GM19438 (cell line): Measurements from ENCODE around the gene LNX1.
"Not testable (repeated sequence)": the region's sequence is repeated elsewhere in the genome, so short reads cannot be mapped to it uniquely, and the experiment has no call there.

Experiments used
- ATAC-seq: cut with Tn5 transposase; IDR thresholded peaks from one replicate; pipeline ENCODE4 v1.9.1; 2021; ENCODE audit warnings: low read depth; ENCODE audit not compliant: unreplicated experiment

LNX1 gene

DNA sequence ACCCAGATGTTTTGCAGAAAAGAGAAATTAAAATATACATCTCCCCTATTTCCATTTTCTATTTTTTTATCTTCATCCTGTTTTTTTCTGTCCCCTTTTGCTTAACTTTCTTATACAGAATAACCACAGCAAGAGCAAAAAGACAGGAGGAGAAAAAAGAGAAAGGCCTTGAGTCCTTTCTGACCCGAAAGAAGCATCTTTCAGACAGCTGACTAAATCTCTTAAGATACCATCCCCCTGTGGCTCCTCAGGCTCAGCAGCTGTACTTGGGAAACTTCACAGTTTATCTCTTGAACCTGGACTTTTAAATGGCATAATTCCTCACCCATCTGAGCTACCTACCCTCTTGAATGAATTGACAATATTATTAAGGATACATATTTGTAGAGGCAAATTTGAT is 113.7 kb downstream of the LNX1 start:
- no peak for ATAC-seq

- ATAC-seq, result no peak
Observed at GRCh38 chr4:53477038-53477565, 114.2 kb downstream of the LNX1 start.

DNA sequence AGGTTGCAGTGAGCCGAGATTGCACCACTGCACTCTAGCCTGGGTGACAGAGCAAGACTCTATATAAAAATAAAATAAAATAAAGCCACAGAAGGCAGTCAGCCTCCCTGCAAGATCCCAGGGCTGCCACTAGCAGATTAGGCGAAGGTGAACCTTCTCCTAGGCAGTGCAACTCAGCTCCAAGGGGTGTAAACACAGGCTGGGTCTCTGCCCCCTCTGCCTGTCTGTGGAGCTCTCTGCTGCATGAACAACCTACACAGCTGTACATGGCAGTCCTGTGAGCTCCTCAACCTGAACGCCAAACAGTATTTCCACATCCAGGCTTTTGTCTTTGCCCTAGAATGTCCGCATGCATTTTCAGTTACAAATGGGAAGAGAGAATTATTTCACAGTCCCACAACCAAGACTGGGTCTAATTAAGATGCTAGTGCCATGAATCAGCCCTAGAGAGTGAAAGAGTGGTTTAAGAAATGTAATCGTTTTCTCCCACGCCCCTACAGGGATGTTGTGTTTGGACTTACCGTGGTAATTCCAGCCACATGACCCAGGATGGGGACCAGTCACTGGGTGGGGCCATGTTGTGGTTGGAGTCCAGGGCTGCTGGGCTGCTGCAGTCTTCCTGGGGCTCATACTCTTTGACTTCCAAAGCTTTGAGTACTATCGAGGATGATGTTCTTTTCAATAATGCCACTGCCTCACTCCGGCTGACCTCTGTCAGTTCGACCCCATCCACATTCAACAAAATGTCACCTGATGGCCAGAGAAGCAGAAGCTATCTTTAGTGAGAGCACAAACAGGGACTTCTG is 114.9 kb downstream of the LNX1 start:
- no peak for ATAC-seq

DNA sequence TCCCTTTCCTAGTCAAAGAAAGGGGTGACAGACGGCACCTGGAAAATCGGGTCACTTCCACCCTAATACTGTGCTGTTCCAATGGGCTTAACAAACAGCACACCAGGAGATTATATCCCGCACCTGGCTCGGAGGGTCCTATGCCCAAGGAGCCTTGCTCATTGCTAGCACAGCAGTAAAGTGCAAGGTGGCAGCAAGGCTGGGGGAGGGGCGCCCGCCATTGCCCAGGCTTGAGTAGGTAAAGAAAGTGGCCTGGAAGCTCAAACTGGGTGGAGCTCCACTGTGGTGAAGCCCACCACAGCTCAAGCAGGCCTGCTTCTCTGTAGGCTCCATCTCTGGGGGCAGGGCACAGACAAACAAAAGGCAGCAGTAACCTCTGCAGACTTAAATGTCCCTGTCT is 124.7 kb downstream of the LNX1 start:
- not testable (repeated sequence) for ATAC-seq

GRCh38 chr4:53465891-53466290 is 125.4 kb downstream of the LNX1 start:
- ATAC-seq, result no peak

DNA sequence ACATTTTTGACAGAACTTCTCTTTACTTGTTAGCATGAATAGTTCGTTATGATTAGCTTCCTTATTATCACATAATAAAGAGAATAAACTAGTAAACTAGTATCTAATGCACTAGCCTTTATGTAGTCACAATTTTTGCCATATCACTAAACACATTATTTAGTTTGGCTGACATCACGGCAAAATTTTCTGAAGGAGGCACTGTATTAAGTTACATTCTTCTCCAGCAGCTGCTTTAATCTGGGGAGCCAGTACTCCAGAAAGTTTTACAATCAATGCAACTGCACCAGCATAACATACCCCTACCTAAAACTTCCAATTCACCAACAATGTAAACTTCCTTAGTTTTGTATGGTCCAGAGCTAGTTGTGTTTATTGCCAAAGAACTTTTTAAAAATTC is 126.0 kb downstream of the LNX1 start:
- no peak for ATAC-seq

- ATAC-seq, result no peak
Observed at GRCh38 chr4:53463340-53463739, 127.9 kb downstream of the LNX1 start.

GRCh38 chr4:53461244-53461643 is 130.0 kb downstream of the LNX1 start:
- no peak for ATAC-seq

GRCh38 chr4:53459548-53459947 is 131.7 kb downstream of the LNX1 start:
- ATAC-seq, result no peak

GRCh38 chr4:53456178-53456577 is 135.1 kb downstream of the LNX1 start:
- ATAC-seq, result no peak

DNA sequence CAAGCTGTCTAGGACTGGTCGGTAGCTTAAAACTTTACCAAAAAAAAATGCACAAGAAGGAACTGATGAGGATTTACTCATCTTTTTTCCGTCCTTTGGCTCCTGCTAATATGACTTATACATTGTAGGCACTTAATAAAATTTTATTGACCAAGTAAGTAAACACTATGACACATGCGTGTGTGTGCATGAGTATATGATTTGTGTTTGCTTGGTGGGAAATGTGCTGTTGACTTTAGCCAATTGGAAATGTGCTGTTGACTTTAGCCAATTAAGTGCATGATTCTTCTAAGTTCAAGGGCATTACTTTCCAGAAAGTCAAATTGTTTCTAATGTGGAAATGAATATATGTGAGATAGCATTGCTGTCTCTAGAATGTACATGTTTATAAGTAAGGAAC is 135.5 kb downstream of the LNX1 start:
- no peak for ATAC-seq

DNA sequence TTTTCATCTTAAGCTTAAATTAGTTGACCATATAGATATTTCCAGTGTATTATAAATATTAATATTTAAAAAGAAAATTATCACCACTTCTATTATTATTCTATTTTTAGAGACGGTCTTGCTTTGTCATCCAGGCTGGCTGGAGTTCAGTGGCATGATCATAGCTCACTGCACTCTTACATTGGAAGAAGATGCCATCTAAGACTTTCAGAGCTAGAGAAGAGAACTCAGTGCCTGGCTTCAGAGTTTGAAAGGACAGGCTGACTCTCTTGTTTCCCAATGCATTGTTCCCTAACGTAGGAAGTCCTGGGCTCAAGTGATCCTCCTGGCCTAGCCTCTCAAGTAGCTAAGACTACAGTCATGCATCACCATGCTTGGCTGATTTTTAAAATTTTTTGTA is 137.9 kb downstream of the LNX1 start:
- no peak for ATAC-seq

GRCh38 chr4:53450773-53451172 is 140.5 kb downstream of the LNX1 start:
- no peak for ATAC-seq

DNA sequence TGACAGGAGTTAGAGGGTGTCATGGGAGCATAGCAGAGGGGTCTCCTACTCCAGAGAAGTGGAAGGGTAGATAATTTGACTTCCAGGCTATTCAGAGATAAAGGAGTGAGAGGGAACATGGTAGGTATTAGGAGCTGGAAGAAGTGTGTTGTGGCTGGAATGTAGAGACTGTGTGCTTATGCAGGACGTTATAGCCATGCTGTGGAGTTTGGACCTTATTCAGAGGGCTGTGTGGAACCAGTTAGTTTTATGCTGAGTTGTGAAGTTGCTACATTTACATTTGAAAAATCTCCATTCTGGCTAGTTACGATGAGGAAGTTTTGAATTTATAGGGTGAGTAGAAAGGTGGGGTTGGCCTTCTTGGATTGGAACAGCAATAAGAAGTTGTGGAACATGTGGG is 146.3 kb downstream of the LNX1 start:
- no peak for ATAC-seq

DNA sequence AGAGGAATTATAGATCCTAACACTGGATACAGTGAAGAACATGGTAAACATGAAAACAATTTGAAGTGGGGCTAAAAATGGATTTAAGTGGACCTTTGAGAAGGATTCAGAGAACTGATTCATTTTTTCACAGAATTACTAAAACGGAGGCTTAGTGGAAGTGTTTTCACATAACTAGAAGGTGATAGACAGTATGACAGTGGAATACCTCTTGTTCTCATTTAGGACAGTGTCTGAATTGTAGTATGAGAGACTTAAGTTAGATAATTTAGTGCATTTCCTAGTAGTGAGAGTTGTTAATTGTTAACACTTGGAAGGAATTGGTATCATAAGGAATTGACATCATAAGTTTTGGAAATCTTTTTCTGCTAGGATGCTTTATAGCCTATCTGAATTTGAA is 149.7 kb downstream of the LNX1 start:
- no peak for ATAC-seq

DNA sequence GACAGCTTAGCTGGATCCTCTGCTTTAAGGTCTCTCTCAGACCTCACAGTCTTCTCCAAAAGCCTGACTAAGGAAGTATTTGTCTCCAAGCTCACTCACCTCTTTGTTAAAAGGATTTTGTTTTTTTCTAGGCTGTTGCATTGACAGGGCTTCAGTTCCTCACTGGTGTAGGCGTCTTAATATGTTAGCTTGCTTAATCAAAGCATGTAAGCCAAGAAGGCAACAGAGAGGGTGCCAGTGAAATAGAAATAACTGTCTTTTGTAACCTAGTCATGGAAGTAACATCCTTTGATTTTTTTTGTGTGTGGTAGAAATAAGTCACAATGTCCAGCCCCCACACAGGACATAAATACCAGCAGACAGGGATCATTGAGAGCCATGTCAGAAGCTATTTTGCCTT is 155.0 kb downstream of the LNX1 start:
- ATAC-seq, result no peak

DNA sequence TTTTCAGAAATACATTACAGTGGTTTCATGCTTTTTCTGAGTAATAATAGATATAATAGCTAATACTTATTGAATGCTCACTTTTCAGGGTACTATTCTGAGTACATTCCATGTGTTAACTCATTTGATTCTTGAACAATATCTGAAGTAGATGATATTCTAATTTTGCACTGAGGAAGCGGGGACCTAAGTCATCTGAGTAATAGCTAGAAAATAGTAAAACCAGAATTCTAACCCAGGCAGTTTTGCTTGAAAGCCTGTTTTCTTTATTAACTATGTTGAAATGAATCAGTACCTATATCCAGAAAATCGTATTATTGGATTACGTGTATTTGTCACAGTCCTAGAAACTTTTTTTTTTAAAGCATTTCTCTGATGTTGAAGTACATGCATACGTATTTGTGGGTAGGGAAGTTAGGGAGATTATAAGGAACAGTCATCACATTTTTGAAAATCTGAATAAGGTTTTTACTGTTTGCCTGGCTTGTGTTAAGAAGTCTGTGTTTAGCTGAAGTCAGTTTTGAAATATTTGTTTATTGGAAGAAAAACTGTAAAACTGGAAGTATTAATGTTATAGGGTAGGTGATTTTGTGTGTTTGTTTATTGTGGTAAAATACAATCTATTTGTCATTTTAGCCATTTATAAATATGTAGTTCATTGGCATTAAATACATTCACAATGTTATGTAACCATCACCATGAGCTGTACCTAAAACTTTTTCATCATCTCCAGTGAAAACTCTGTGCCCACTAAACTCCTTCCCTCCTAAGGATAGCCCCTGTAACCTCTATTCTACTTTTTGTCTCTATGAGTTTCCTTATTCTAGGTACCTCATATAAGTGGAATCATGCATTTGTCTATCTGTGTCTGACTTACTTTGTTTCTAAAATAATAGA is 158.5 kb downstream of the LNX1 start:
- no peak for ATAC-seq

- no peak for ATAC-seq
Observed at GRCh38 chr4:53431052-53431451, 160.2 kb downstream of the LNX1 start.

DNA sequence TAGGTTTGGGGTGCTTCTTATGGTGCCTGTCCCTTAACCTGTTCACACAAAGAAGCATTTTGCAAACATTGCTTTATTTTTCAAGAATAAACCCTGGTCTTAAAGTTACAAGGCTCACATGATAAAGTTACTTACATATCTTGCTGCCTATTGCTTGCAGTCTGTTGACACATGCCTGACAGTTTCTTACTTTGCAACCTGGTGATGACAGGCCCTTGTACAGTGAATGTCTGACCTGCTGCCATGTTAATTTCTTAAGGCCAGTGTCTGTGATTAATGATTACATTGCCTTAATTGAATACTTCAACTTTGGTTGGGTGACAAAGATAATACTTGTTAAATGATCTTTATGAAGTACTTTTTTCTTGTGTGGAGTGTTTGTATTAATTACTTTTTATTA is 163.9 kb downstream of the LNX1 start:
- no peak for ATAC-seq

GRCh38 chr4:53424280-53424679 is 167.0 kb downstream of the LNX1 start:
- ATAC-seq, result no peak

DNA sequence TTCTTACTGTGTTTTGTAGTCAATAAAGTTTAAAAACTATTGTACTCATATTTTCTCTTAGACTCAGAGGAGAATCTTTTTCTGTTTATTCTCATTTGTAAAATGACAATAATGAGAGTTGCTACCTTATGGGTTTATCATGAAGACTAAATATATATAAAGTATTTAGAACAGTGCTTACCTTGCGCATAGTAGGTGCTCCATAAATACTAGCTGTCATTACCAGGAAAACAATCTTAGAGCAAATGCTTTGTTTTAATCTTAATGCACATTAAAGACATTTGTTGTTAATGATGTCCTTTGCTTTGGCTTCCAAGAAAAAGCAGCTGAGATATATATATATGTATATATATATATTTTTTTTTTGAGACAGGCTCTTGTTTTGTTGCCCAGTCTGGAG is 168.9 kb downstream of the LNX1 start:
- no peak for ATAC-seq

DNA sequence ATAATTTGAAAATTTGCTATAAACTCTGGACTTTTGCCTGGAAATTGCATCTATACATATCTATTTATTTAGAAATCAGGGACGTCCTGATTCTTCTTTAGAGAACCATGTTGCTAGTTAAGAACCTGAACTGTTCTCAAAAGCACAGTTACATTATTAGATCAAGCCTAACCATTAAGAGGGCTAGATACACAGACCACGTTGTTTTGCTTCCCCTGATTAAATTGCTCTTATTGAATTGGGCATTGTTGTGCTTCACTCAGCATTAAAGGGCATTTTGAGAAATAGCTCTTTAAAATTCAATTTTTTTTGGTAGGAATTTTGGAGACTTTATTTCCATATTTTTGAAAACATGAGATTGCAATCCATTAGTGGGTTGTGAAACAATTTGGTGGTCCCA is 169.5 kb downstream of the LNX1 start:
- ATAC-seq, result no peak
